H9 (cell line): ENCODE results near the gene DTNB. TPM values are rescaled to one million over a fixed set of nuclear protein-coding genes. Genes with fewer than 3 reads are reported as not detected.

Experiments used
- DNase-seq: peaks from one replicate; pipeline ENCODE4 v3.0.0-alpha.2; 2017
- H2AFZ ChIP-seq: one replicate; pipeline ENCODE4 v1.6.1; 2013; ENCODE audit warnings: mild to moderate bottlenecking, low read length, control low read depth, moderate library complexity
- H2AK5ac ChIP-seq: 2 replicates; pipeline ENCODE4 v1.6.1; 2013; ENCODE audit warnings: low read length, control low read depth, mixed read lengths; ENCODE audit not compliant: insufficient read length
- H2BK120ac ChIP-seq: one replicate; pipeline ENCODE4 v1.6.1; 2013; ENCODE audit warnings: low read depth, mild to moderate bottlenecking, low read length, control low read depth, inconsistent platforms; ENCODE audit not compliant: poor library complexity, severe bottlenecking
- H2BK12ac ChIP-seq: 2 replicates; pipeline ENCODE4 v1.6.1; 2013; ENCODE audit warnings: low read length, control low read depth, mixed read lengths, low read depth; ENCODE audit not compliant: insufficient read length
- H2BK15ac ChIP-seq: 2 replicates; pipeline ENCODE4 v1.6.1; 2013; ENCODE audit warnings: low read depth, low read length, control low read depth
- H2BK20ac ChIP-seq: one replicate; pipeline ENCODE4 v1.6.1; 2013; ENCODE audit warnings: low read depth, mild to moderate bottlenecking, low read length, control low read depth, inconsistent platforms; ENCODE audit not compliant: poor library complexity, severe bottlenecking
- H2BK5ac ChIP-seq: 2 replicates; pipeline ENCODE4 v1.6.1; 2013; ENCODE audit warnings: low read length, control low read depth, mixed read lengths; ENCODE audit not compliant: insufficient read length
- H3K14ac ChIP-seq: 2 replicates; pipeline ENCODE4 v1.6.1; 2013; ENCODE audit warnings: low read length, control low read depth; ENCODE audit not compliant: insufficient read depth
- H3K18ac ChIP-seq: 2 replicates; pipeline ENCODE4 v1.6.1; 2013; ENCODE audit warnings: low read depth, mild to moderate bottlenecking, mixed read lengths, low read length, control low read depth; ENCODE audit not compliant: insufficient read length
- H3K23ac ChIP-seq: 2 replicates; pipeline ENCODE4 v1.6.1; 2013; ENCODE audit warnings: low read length, control low read depth, mixed read lengths, low read depth; ENCODE audit not compliant: insufficient read length
- H3K23me2 ChIP-seq: 2 replicates; pipeline ENCODE4 v1.6.1; 2013; ENCODE audit warnings: low read depth, mild to moderate bottlenecking, mixed read lengths, low read length, control low read depth; ENCODE audit not compliant: insufficient read length, poor library complexity, severe bottlenecking
- H3K27ac ChIP-seq: 2 replicates; pipeline ENCODE4 v1.5.1; 2013; ENCODE audit warnings: low read length, control low read depth, mixed read lengths, low read depth; ENCODE audit not compliant: insufficient read length
- H3K27me3 ChIP-seq: 2 replicates; pipeline ENCODE4 v1.6.1; 2013; ENCODE audit warnings: low read length, control low read depth, inconsistent platforms; ENCODE audit not compliant: insufficient read depth
- H3K4ac ChIP-seq: 2 replicates; pipeline ENCODE4 v1.6.1; 2013; ENCODE audit warnings: low read depth, mild to moderate bottlenecking, control low read depth, inconsistent platforms, low read length, moderate library complexity
- H3K4me1 ChIP-seq: 2 replicates; pipeline ENCODE4 v1.6.1; 2013; ENCODE audit warnings: low read length, control low read depth, inconsistent platforms; ENCODE audit not compliant: insufficient read depth
- H3K4me2 ChIP-seq: 2 replicates; pipeline ENCODE4 v1.6.1; 2013; ENCODE audit warnings: low read length, control low read depth, mixed read lengths; ENCODE audit not compliant: insufficient read length, insufficient read depth
- H3K56ac ChIP-seq: 2 replicates; pipeline ENCODE4 v1.6.1; 2013; ENCODE audit warnings: low read depth, mild to moderate bottlenecking, mixed read lengths, low read length, control low read depth; ENCODE audit not compliant: insufficient read length
- H3K79me1 ChIP-seq: 2 replicates; pipeline ENCODE4 v1.6.1; 2013; ENCODE audit warnings: low read depth, mild to moderate bottlenecking, moderate library complexity, low read length, control low read depth, inconsistent platforms; ENCODE audit not compliant: insufficient read depth, poor library complexity, severe bottlenecking
- H3K79me2 ChIP-seq: 2 replicates; pipeline ENCODE4 v1.6.1; 2013; ENCODE audit warnings: low read length, control low read depth, inconsistent platforms; ENCODE audit not compliant: insufficient read depth
- H3K9ac ChIP-seq: 2 replicates; pipeline ENCODE4 v1.6.1; 2013; ENCODE audit warnings: low read length, control low read depth, mixed read lengths; ENCODE audit not compliant: insufficient read length; ENCODE audit errors: extremely low read depth
- H3K9me3 ChIP-seq: one replicate; pipeline ENCODE4 v1.6.1; 2013; ENCODE audit warnings: low read depth, low read length, inconsistent platforms; ENCODE audit not compliant: control insufficient read depth
- H3T11ph ChIP-seq: one replicate; pipeline ENCODE4 v1.6.1; 2013; ENCODE audit warnings: mild to moderate bottlenecking, low read length, control low read depth, inconsistent platforms
- H4K20me1 ChIP-seq: one replicate; pipeline ENCODE4 v1.6.1; 2013; ENCODE audit not compliant: control insufficient read depth, insufficient read length, insufficient read depth
- H4K5ac ChIP-seq: 2 replicates; pipeline ENCODE4 v1.6.1; 2013; ENCODE audit warnings: low read depth, mild to moderate bottlenecking, mixed read lengths, low read length, control low read depth; ENCODE audit not compliant: insufficient read length
- H4K8ac ChIP-seq: replicated peaks from 2 replicates; pipeline ENCODE4 v1.6.1; 2013; ENCODE audit warnings: low read length, control low read depth, mixed read lengths, low read depth; ENCODE audit not compliant: insufficient read length
- H4K91ac ChIP-seq: 2 replicates; pipeline ENCODE4 v1.6.1; 2013; ENCODE audit warnings: low read depth, mild to moderate bottlenecking, moderate library complexity, mixed read lengths, low read length, control low read depth; ENCODE audit not compliant: insufficient read length
- H3K27ac Mint-ChIP-seq, 3 experiments: 2 replicates in 2 of 3; 3 replicates in 1 of 3; pipeline ENCODE4 v1.8.0; 2020 to 2021; ENCODE audit warnings: mixed read lengths in 3 of 3, mild to moderate bottlenecking in 1 of 3, moderate library complexity in 1 of 3
- H3K27me3 Mint-ChIP-seq: 2 replicates; pipeline ENCODE4 v1.8.0; 2021; ENCODE audit warnings: low read depth, mild to moderate bottlenecking, moderate library complexity, mixed read lengths
- H3K36me3 Mint-ChIP-seq, 3 experiments: 2 replicates in 2 of 3; 3 replicates in 1 of 3; pipeline ENCODE4 v1.8.0; 2020 to 2021; ENCODE audit warnings: low read depth in 3 of 3, mixed read lengths in 3 of 3; ENCODE audit not compliant: insufficient read depth in 1 of 3
- H3K4me1 Mint-ChIP-seq, 2 experiments: 2 replicates each; pipeline ENCODE4 v1.8.0; 2020; ENCODE audit warnings: mixed read lengths in 2 of 2
- H3K4me3 Mint-ChIP-seq, 2 experiments: 2 replicates in 1 of 2; 3 replicates in 1 of 2; pipeline ENCODE4 v1.8.0; 2020 to 2021; ENCODE audit warnings: mild to moderate bottlenecking in 2 of 2, mixed read lengths in 2 of 2, moderate library complexity in 1 of 2
- H3K9me3 Mint-ChIP-seq, 2 experiments: 2 replicates in 1 of 2; 3 replicates in 1 of 2; pipeline ENCODE4 v1.8.0; 2020; ENCODE audit warnings: mild to moderate bottlenecking in 2 of 2, mixed read lengths in 2 of 2, moderate library complexity in 1 of 2
- CTCF ChIP-seq: fragments of 200-600 bp; sonication (generic); conservative IDR thresholded peaks from 3 replicates; pipeline ENCODE4 v1.8.0; 2021; ENCODE audit warnings: antibody characterized with exemption, mild to moderate bottlenecking
- WGBS: extraction: QIAGEN DNeasy Blood & Tissue Kit; methylation state at CpG from one replicate; pipeline ENCODE4 v1.1.7; 2013; ENCODE audit warnings: missing lambda C conversion rate, low lambda C conversion rate, mixed read lengths; ENCODE audit not compliant: insufficient read length; ENCODE audit errors: extremely low coverage; 5-methylcytosine and 5-hydroxymethylcytosine counted together
- total RNA-seq: library from RNA; stranded (reverse); gene quantifications from 2 replicates; pipeline ENCODE4 v1.2.1, GENCODE V29; 2021

Gene DTNB
- total RNA-seq, 1 experiment from 2014 or later = 26.7 TPM

- no peak overlapping the region for H3K9ac ChIP-seq
- no peak overlapping the region for H3K27ac ChIP-seq
- H2BK15ac ChIP-seq = no peak overlapping the region
- H3T11ph ChIP-seq = no peak overlapping the region
- H2BK12ac ChIP-seq = no peak overlapping the region
- H3K4ac ChIP-seq = no peak overlapping the region
- H3K4me2 ChIP-seq = no peak overlapping the region
- Mint-ChIP-seq H3K36me3 (peaks cover 6 to 12% (median 11%) of the 10 kb centered on the region in 3 experiments; a peak in 6 of 7 replicates), H3K27ac (no peak overlapping the region; a peak in 1 of 7 replicates), H3K9me3 (peaks cover 5 to 10% of the 10 kb centered on the region in 2 experiments; a peak in 3 of 5 replicates), H3K4me1 (peaks cover 45 to 60% of the 10 kb centered on the region in 2 experiments), H3K27me3 (peaks cover 3% of the 10 kb centered on the region; the same call in 1 of the 2 replicates), H3K4me3 (no peak overlapping the region; a peak in 1 of 5 replicates)
- no peak overlapping the region for H2BK120ac ChIP-seq
- peaks cover 14% of the 10 kb centered on the region; the same call in 1 of the 2 replicates for H3K4me1 ChIP-seq
- no peaks in the 10 kb centered on the region for H3K27me3 ChIP-seq
- no peaks in the 10 kb centered on the region for H3K9me3 ChIP-seq
- no peak overlapping the region for H2AFZ ChIP-seq
- no peaks in the 10 kb centered on the region; the same call in 1 of the 2 replicates for H3K79me2 ChIP-seq
- H3K23ac ChIP-seq = no peak overlapping the region
- H3K79me1 ChIP-seq = no peaks in the 10 kb centered on the region
- no peak for TF ChIP-seq CTCF
- no peak overlapping the region for H3K14ac ChIP-seq
- no peak overlapping the region for H3K18ac ChIP-seq
- no CpG with 5 or more reads among the region's 23 CpGs for WGBS
- no peak for DNase-seq
- no peaks in the 10 kb centered on the region for H3K23me2 ChIP-seq
- H4K91ac ChIP-seq = no peak overlapping the region
- no peak overlapping the region for H4K5ac ChIP-seq
- no peak overlapping the region for H2BK5ac ChIP-seq
- H4K8ac ChIP-seq = no peak overlapping the region
- H2BK20ac ChIP-seq = no peak overlapping the region
- H4K20me1 ChIP-seq = no peaks in the 10 kb centered on the region
- H3K56ac ChIP-seq = no peak overlapping the region
- H2AK5ac ChIP-seq = no peak overlapping the region
Measured at GRCh38 chr2:25331686-25332365, 341.6 kb downstream of the DTNB start.
